ENCODE measurements around the gene HSCB. TPM values are rescaled to one million over a fixed set of nuclear protein-coding genes. Genes with fewer than 3 reads are reported as not detected.

The HSCB gene
- total and polyA plus RNA-seq, 2 of the 4 experiments (the other 2 are of a cell fraction): 5.4 to 13.2 TPM

DNA sequence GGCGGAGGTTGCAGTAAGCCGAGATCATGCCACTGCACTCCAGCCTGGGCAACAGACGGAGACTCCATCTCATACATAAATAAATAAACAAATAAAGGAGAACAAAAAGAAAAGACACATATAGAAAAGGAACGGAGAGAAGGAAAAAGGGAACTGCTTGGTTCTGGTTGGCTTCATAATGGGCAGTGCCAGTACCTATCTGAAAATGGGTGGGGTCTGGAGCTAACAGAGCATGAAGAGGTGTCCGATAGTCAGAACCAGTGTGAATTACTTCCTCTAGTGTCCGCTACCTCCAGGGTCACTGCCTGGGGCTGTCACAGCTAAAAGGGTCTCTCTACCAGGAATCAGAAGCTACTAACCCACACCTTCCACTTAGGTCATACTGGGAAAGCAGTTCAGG lies 35.0 kb upstream of the HSCB start:
- Histone ChIP-seq H2BK20ac (ENCODE audit: low read depth, low read length) (no peak overlapping the region), H3K36me3 (ENCODE audit: control insufficient read depth, insufficient read depth, low read length) (no peaks in the 10 kb centered on the region), H2BK120ac (ENCODE audit: low read depth, low read length) (no peak overlapping the region; the same call in 1 of the 2 replicates), H3K4me3 (ENCODE audit: insufficient read depth, low read depth, low read length) (no peak overlapping the region), H3K9ac (ENCODE audit: low read depth, low read length) (no peak overlapping the region), H3K23ac (ENCODE audit: low read depth, low read length) (no peak overlapping the region), H4K8ac (ENCODE audit: low read depth in 2 of 2, low read length in 2 of 2) (no peak overlapping the region), H4K5ac (ENCODE audit: low read depth, low read length) (no peak overlapping the region), H2AK5ac (ENCODE audit: low read depth, low read length) (no peak overlapping the region), H3K79me1 (ENCODE audit: low read depth in 1 of 2, low read length in 2 of 2) (no peaks in the 10 kb centered on the region), H3K27me3 (ENCODE audit: control insufficient read depth, insufficient read depth, low read length) (no peaks in the 10 kb centered on the region), H3K4me2 (ENCODE audit: low read depth, low read length) (no peak overlapping the region), H3K56ac (ENCODE audit: extremely low read depth, insufficient read depth, low read length) (no peak overlapping the region), H4K20me1 (ENCODE audit: insufficient read depth, low read length) (0 out of 2 replicates have a peak, but pooled peaks cover 3% of the 10 kb centered on the region), H2AK9ac (replicated peaks; ENCODE audit: low read depth, low read length, poor library complexity) (no peak overlapping the region), H3K9me3 (ENCODE audit: control insufficient read depth, insufficient read depth, low read length) (no peaks in the 10 kb centered on the region), H2AFZ (replicated peaks; ENCODE audit: low read length, poor library complexity) (no peak overlapping the region), H3K4ac (ENCODE audit: low read depth, low read length) (no peak overlapping the region), H3K14ac (replicated peaks; ENCODE audit: low read depth, low read length) (no peak overlapping the region), H4K91ac (ENCODE audit: insufficient read depth, low read depth, low read length) (no peak overlapping the region), H2BK5ac (ENCODE audit: low read depth, low read length, poor library complexity, severe bottlenecking) (no peak overlapping the region), H2BK15ac (ENCODE audit: low read depth, low read length) (no peak overlapping the region), H3K4me1 (ENCODE audit: control insufficient read depth, insufficient read depth, low read length) (peaks cover 6% of the 10 kb centered on the region), H3K18ac (ENCODE audit: low read depth, low read length) (no peak overlapping the region), H3K9me1 (ENCODE audit: insufficient read depth, low read length) (no peaks in the 10 kb centered on the region; the same call in 1 of the 2 replicates), H3K27ac (ENCODE audit: insufficient read depth, low read length) (no peak overlapping the region)
- CTCF ChIA-PET: no interaction called here
- DNase-seq (no peak), ATAC-seq (ENCODE audit: low read depth) (no peak)
- in situ Hi-C loops (cut with MboI; ENCODE audit: low sequenced_read_pairs) (no loop called here), dilution Hi-C loops (cut with HindIII; ENCODE audit: low sequenced_read_pairs, unreplicated experiment) (no loop called here), intact Hi-C loops (cut with micrococcal nuclease) (no loop called here)
- WGBS, 2 experiments (ENCODE audit: extremely low coverage in 2 of 2, insufficient read length in 1 of 2): no CpG with 5 or more reads among the region's 6 CpGs
- BruUV-seq (replicated peaks): no TSS peak
- no peak for TF ChIP-seq MAFK (IDR thresholded peaks at IDR 0.05; ENCODE audit: low read depth, low read length)
- no peak for TF ChIP-seq BHLHE40 (IDR thresholded peaks at IDR 0.05; ENCODE audit: low read depth, low read length)
- TF ChIP-seq RFX5 (IDR thresholded peaks at IDR 0.05; ENCODE audit: low read depth, low read length): no peak
- POLR2A ChIA-PET (ENCODE audit: unreplicated experiment): no interaction called here
